ENCODE results near the gene CATSPERB.
"Not testable (repeated sequence)": the region's sequence is repeated elsewhere in the genome, so short reads cannot be mapped to it uniquely, and the experiment has no call there.

The CATSPERB gene

DNA sequence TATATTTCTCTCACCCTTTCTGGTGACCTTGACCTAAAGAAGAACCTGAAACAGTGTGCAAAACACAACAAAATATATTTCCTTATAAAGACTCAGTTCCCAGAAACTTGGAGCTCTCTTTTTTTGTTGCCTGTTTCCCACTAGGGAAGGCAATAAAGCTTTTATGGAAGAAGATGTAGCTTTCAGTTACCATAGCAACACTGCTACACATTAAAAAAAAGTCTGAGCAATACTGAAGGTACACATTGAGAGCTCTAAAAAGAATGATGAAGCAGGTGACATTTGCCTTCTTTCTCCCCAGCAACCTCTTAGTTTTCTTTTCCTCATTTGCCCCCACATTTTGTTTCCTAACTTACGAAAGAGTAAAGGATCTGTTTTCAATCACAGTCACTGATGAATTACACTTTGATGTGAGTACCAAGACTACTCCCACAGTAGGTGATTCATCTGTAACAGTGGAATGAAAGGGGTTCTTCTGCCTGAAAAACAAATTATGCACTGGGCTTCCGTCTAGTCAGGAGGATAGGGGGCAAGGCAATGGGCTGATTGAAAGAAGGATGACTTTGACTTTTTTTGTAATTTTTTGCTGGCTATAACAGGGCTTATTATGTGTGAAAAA lies 1.1 kb upstream of the CATSPERB start:
- no peak for DNase-seq (ENCODE audit: low spot score)

- DNase-seq (ENCODE audit: low spot score), result no peak
Measured at GRCh38 chr14:91732439-91732838, 553 bp upstream of the CATSPERB start.

- DNase-seq (ENCODE audit: low spot score), result no peak
Measured at GRCh38 chr14:91731018-91731417, 868 bp downstream of the CATSPERB start.

GRCh38 chr14:91729756-91730155 lies 2.1 kb downstream of the CATSPERB start:
- no peak for DNase-seq (ENCODE audit: low spot score)

GRCh38 chr14:91728616-91729183 lies 3.2 kb downstream of the CATSPERB start:
- no peak for DNase-seq (ENCODE audit: low spot score)

DNA sequence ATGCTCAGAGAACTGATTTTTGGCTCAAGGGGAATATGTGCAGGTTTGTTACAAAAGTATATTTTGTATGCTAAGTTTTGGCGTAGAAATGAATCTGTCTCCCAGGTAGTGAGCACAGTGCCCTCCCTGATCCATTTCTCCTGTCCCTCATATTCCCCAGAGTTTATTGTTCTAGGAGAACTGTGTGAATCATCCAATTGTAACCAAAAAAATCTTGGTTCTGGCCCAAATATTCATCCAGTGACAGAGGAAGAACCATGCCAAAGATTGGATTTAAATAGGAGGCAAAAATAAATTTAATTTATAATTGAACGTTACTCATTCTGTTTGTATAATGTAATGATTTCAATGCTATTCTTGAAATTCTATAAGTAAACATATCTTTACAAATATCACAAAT lies 4.8 kb downstream of the CATSPERB start:
- DNase-seq (ENCODE audit: low spot score), result no peak

GRCh38 chr14:91723501-91723900 lies 8.4 kb downstream of the CATSPERB start:
- DNase-seq (ENCODE audit: low spot score), result no peak

GRCh38 chr14:91722386-91722785 lies 9.5 kb downstream of the CATSPERB start:
- DNase-seq (ENCODE audit: low spot score), result no peak

DNA sequence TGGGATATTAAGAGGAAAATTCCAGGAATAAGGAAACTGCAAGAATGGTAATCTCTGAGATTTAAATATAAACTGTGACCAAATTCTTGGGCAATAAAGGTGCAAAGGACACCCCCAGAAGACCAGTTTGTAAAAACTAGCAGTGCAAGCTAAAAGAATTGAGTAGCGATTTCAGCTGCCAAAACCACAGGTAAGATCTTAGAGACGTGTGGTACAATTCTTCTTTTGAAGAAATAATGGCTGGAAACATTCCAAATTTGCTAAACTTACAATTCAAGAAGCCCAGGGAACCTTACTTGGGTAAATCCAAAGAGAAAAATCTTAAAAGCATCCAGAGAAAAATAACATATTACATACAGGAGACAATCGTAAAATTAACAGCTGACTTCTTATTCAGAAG lies 12.0 kb downstream of the CATSPERB start:
- no peak for DNase-seq (ENCODE audit: low spot score)

DNA sequence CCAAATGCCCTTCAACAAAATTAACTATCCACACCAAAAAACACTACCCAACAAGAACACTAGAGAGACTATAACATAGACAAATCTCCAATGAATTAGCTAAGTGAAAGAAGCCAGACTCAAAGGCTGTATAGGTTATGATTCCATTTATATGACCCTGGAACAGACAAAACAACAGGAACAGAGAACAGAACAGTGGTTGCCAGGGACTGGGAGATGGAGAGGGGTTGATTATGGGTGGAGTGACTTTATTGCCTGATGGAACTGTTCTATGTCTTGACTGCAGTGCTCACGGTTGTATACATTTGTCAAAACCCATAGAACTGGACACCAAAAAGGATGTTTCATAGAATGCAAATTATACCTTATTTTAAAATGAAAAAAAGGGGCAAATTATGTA lies 14.9 kb downstream of the CATSPERB start:
- DNase-seq (ENCODE audit: low spot score), result no peak

DNA sequence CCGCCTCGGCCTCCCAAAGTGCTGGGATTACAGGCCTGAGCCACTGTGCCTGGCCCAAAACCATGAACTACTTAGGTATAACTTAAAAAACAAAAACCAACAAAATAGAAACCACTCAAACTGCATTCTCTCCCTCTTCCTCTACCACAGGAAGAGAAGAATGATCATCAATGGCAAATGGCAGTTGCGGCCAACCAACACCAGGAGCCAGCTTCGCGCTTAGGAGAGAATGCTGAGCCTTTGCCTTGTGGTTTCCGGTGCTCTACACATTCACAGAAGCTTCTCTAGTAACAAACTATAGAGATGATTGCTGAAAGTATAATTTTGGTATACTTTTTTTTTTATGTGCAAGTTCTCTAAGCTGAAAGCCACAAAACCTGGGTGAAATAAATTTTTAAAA lies 17.1 kb downstream of the CATSPERB start:
- no peak for DNase-seq (ENCODE audit: low spot score)

GRCh38 chr14:91708795-91709194 lies 23.1 kb downstream of the CATSPERB start:
- DNase-seq (ENCODE audit: low spot score), result no peak

- no peak for DNase-seq (ENCODE audit: low spot score)
Measured at GRCh38 chr14:91706996-91707395, 24.9 kb downstream of the CATSPERB start.

DNA sequence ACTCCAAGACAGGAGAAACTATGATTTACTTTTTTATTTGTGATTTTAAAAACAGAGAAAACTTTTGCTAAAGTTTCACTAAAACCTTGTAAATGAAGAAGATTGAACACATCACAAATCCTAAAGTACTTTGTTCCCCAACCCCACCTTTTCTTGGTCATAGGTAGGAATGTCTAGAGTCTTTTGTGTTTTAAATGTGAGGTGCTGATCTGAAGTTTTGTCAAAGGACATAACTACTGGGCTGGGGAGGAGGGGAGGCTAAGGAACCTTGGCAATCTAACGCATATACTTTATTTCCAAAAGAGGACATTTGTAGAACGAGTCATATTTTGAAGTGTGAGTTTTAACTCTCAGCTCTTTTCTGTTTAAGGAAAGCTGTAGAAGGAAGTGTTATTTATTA lies 37.2 kb downstream of the CATSPERB start:
- no peak for DNase-seq (ENCODE audit: low spot score)

DNA sequence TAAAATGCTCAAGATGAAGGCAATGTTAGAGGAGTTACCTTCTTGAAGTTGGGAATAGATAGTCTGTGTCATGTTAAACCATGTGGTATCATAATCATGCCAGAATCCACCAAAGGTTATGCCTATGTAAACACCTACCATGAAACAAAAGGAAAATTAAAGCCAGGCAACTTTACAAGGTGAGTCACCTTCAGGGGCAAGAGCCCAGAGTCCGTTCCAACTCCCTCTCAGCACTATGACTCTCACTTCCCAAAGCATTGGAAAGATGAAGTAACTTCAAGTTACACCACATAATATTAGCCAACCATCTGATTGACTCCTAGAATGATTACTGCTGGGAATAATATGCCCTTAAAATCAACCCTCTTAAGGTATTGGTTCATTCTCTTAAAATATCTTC lies 38.5 kb downstream of the CATSPERB start:
- no peak for DNase-seq (ENCODE audit: low spot score)

GRCh38 chr14:91692075-91692474 lies 39.8 kb downstream of the CATSPERB start:
- DNase-seq (ENCODE audit: low spot score), result no peak

DNA sequence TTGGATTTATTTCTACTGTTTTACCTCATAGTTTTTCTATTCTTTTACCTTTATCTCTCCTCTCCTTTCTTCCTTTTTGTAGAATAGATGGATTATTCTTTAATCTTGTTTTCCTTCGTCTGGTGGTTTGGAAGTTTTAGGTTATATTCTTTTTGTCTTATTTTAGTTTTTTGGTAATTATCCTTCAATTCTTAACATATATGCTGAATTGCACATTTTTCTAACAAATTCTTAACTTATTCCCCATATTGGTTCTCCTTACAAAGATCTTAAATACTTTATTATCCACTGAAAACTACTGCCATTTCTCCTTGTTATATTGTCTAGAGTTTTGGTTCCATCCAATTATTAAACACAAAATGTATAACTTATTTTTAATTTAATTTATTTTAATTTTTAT lies 42.3 kb downstream of the CATSPERB start:
- DNase-seq (ENCODE audit: low spot score), result no peak

DNA sequence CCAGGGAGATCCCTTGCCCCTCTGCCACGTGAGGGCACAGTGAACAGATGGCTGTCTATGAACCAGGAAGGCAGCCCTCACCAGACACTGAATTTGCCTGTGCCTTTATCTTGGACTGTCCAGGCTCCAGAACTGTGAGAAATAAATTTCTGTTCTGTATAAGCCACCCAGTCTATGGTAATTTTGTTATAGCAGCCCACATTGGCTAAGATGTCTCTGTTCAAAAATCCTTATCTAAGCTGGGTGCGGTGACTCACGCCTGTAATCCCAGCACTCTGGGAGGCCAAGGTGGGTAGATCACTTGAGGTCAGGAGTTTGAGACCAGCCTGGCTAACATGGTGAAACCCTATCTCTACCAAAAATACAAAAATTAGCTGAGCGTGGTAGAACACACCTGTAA lies 44.5 kb downstream of the CATSPERB start:
- DNase-seq (ENCODE audit: low spot score), result not testable (repeated sequence)

DNA sequence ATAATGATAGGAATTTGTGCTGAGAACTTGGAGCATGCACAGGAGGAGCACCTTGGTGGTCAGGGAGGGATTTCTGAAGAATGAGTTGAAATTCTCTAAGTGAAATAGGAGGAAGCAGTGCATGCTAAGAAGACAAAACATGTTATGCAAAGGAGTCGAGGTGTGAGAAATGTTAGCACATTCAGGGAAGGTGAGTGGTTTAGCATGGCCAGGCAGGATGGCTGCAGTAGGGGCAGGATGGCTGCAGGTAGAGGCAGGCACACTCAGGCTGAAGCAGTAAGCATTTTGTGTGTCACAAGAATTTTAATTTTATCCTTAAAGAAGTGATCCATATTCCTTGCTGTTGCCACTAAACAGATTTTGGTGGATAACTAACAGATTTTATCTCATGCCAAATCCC lies 46.3 kb downstream of the CATSPERB start:
- DNase-seq (ENCODE audit: low spot score), result no peak

- DNase-seq (ENCODE audit: low spot score), result no peak
Measured at GRCh38 chr14:91681893-91682563, 49.9 kb downstream of the CATSPERB start.

- DNase-seq (ENCODE audit: low spot score), result no peak
Measured at GRCh38 chr14:91681118-91681517, 50.8 kb downstream of the CATSPERB start.

- no peak for DNase-seq (ENCODE audit: low spot score)
Measured at GRCh38 chr14:91679273-91679672, 52.6 kb downstream of the CATSPERB start.

DNA sequence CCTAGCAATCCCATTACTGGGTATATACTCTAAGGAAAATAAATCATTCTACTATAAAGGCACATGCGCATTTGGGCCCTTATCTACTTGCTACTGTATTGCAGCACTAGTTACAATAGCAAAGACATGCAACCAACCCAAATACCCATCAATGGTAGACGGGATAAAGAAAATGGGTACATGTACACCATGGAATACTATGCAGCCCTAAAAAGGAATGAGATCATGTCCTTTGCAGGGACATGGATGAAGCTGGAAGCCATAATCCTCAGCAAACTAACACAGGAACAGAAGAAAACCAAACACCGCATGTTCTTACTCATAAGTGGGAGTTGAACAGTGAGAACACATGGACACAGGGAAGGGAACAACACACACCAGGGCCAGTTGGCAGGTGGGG lies 54.2 kb downstream of the CATSPERB start:
- DNase-seq (ENCODE audit: low spot score), result not testable (repeated sequence)

DNA sequence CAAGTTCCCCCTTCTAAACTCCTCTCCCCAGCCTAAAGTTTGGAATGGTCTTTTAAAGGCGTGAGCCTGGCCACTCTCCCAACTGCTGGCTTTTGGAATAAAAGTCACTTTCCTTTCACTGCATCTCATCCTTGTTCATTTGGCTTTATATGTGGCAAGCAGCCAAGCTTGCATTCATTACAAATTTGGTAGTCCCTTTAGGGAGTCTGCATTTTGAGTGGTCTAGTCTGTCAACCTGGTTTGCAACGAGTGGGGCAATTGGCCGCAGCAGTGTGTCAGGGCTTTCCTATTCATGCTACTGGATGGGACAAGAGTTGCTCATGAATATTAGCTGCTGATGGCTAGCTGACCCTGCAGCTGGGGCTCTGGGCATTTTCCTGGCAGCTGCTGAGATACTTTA lies 57.0 kb downstream of the CATSPERB start:
- DNase-seq (ENCODE audit: low spot score), result no peak

Measured in germinal center (tissue), 1 donor.